Activated effector memory CD4-positive, alpha-beta T cell treated with anti-CD3 and anti-CD28 coated beads, Interleukin-2, amount 50 U/mL, for 16 hours (primary cell): ENCODE data around the gene ADM2.
A peak's percentile ranks its signal among the peaks of the same experiment; 100 is the strongest.
"Not testable (repeated sequence)": the region's sequence is repeated elsewhere in the genome, so short reads cannot be mapped to it uniquely, and the experiment has no call there.

Experiments
- DNase-seq: peaks from one replicate; pipeline ENCODE4 v3.0.0-alpha.2; 2020

ADM2 gene

GRCh38 chr22:50507991-50508884 lies 26.9 kb downstream of the ADM2 start, which contains the start of gene NCAPH2:
Gene NCAPH2 (plus strand): TSS chr22:50508224. CDS start chr22:50508338, 114 bp downstream.
- peak; percentile 100 for DNase-seq

GRCh38 chr22:50508897-50509296 lies 27.6 kb downstream of the ADM2 start:
- DNase-seq: no peak

- DNase-seq: no peak
Measured at GRCh38 chr22:50513175-50513574, 31.8 kb downstream of the ADM2 start.

- DNase-seq: no peak
Measured at GRCh38 chr22:50516068-50516467, 34.7 kb downstream of the ADM2 start.

GRCh38 chr22:50516891-50517290 lies 35.5 kb downstream of the ADM2 start:
- no peak for DNase-seq

GRCh38 chr22:50517495-50518260 lies 36.3 kb downstream of the ADM2 start:
- no peak for DNase-seq

GRCh38 chr22:50518606-50519005 lies 37.3 kb downstream of the ADM2 start:
- no peak for DNase-seq

- DNase-seq: no peak
Measured at GRCh38 chr22:50519151-50519550, 37.8 kb downstream of the ADM2 start.

GRCh38 chr22:50520184-50520583 lies 38.8 kb downstream of the ADM2 start:
- DNase-seq: not testable (repeated sequence)

- DNase-seq: no peak
Measured at GRCh38 chr22:50520826-50521453, 39.6 kb downstream of the ADM2 start.

- DNase-seq: no peak
Measured at GRCh38 chr22:50521710-50522109, 40.4 kb downstream of the ADM2 start.

- no peak for DNase-seq
Measured at GRCh38 chr22:50522208-50522805, 41.0 kb downstream of the ADM2 start.

GRCh38 chr22:50522806-50523438 lies 41.6 kb downstream of the ADM2 start:
- DNase-seq: no peak

GRCh38 chr22:50523458-50523805 lies 42.1 kb downstream of the ADM2 start:
- DNase-seq: no peak

GRCh38 chr22:50523806-50524675 lies 42.7 kb downstream of the ADM2 start:
- no peak for DNase-seq

- no peak for DNase-seq
Measured at GRCh38 chr22:50524676-50525103, 43.3 kb downstream of the ADM2 start.

GRCh38 chr22:50525104-50525857 lies 43.9 kb downstream of the ADM2 start, which contains the start of gene SCO2:
Gene SCO2 (minus strand): TSS chr22:50525598. CDS start chr22:50524411, 1,187 bp downstream.
- DNase-seq: peak; percentile 99

GRCh38 chr22:50525858-50526107 lies 44.4 kb downstream of the ADM2 start:
- no peak for DNase-seq

- DNase-seq: peak; percentile 93
Measured at GRCh38 chr22:50526108-50526833, 44.9 kb downstream of the ADM2 start.
